ENCODE results near the gene TTLL10.
"Not testable (repeated sequence)": the region's sequence is repeated elsewhere in the genome, so short reads cannot be mapped to it uniquely, and the experiment has no call there.

The TTLL10 gene

GRCh38 chr1:1141911-1142250 lies 31.8 kb upstream of the TTLL10 start:
- no peak for FAIRE-seq

GRCh38 chr1:1142352-1142751 lies 31.3 kb upstream of the TTLL10 start:
- not testable (repeated sequence) for FAIRE-seq

- FAIRE-seq, result no peak
These were observed 30.8 kb upstream of the TTLL10 start for GRCh38 chr1:1142844-1143243.

GRCh38 chr1:1143636-1144035 lies 30.0 kb upstream of the TTLL10 start:
- FAIRE-seq, result no peak

- FAIRE-seq, result no peak
These were observed 29.4 kb upstream of the TTLL10 start for GRCh38 chr1:1144122-1144842.

GRCh38 chr1:1144843-1145546 lies 28.7 kb upstream of the TTLL10 start:
- no peak for FAIRE-seq

- no peak for FAIRE-seq
These were observed 28.1 kb upstream of the TTLL10 start for GRCh38 chr1:1145547-1145914.

GRCh38 chr1:1146026-1146425 lies 27.7 kb upstream of the TTLL10 start:
- no peak for FAIRE-seq

GRCh38 chr1:1146596-1146995 lies 27.1 kb upstream of the TTLL10 start:
- FAIRE-seq, result no peak

- no peak for FAIRE-seq
These were observed 25.6 kb upstream of the TTLL10 start for GRCh38 chr1:1148061-1148460.

- FAIRE-seq, result no peak
These were observed 25.1 kb upstream of the TTLL10 start for GRCh38 chr1:1148569-1148968.

GRCh38 chr1:1149416-1149815 lies 24.3 kb upstream of the TTLL10 start:
- no peak for FAIRE-seq

GRCh38 chr1:1150100-1150499 lies 23.6 kb upstream of the TTLL10 start:
- FAIRE-seq, result no peak

- no peak for FAIRE-seq
These were observed 22.4 kb upstream of the TTLL10 start for GRCh38 chr1:1151306-1151705.

GRCh38 chr1:1152431-1152830 lies 21.2 kb upstream of the TTLL10 start:
- not testable (repeated sequence) for FAIRE-seq

- FAIRE-seq, result not testable (repeated sequence)
These were observed 20.5 kb upstream of the TTLL10 start for GRCh38 chr1:1153215-1153614.

GRCh38 chr1:1153874-1154273 lies 19.8 kb upstream of the TTLL10 start:
- FAIRE-seq, result no peak

- no peak for FAIRE-seq
These were observed 18.4 kb upstream of the TTLL10 start for GRCh38 chr1:1155258-1155657.

GRCh38 chr1:1156140-1157032 lies 17.3 kb upstream of the TTLL10 start:
- FAIRE-seq, result no peak

GRCh38 chr1:1157033-1157365 lies 16.7 kb upstream of the TTLL10 start:
- no peak for FAIRE-seq

GRCh38 chr1:1157426-1157913 lies 16.2 kb upstream of the TTLL10 start:
- no peak for FAIRE-seq

GRCh38 chr1:1157914-1158710 lies 15.6 kb upstream of the TTLL10 start:
- FAIRE-seq, result no peak
